Large intestine (tissue), 12 donors: ENCODE data around the gene PCBD2. TPM values are rescaled to one million over a fixed set of nuclear protein-coding genes. Genes with fewer than 3 reads are reported as not detected.
"Not testable (repeated sequence)": the region's sequence is repeated elsewhere in the genome, so short reads cannot be mapped to it uniquely, and the experiment has no call there.

ENCODE experiments used
- DNase-seq, 2 donors: peaks; one replicate each; pipeline versions ENCODE4 v3.0.0 to v3.0.0-alpha.2; 2013
- H3K27ac ChIP-seq: one replicate; pipeline ENCODE4 v1.5.1; 2013; ENCODE audit warnings: low read length
- H3K27me3 ChIP-seq: 2 replicates; pipeline ENCODE4 v1.6.1; 2013; ENCODE audit warnings: low read length; ENCODE audit not compliant: control insufficient read depth, insufficient read depth
- H3K36me3 ChIP-seq: 2 replicates; pipeline ENCODE4 v1.6.1; 2013; ENCODE audit warnings: low read length; ENCODE audit not compliant: control insufficient read depth, insufficient read depth
- H3K4me1 ChIP-seq: one replicate; pipeline ENCODE4 v1.6.1; 2013; ENCODE audit warnings: low read length; ENCODE audit not compliant: control insufficient read depth, insufficient read depth
- H3K4me3 ChIP-seq: one replicate; pipeline ENCODE4 v1.5.1; 2013; ENCODE audit warnings: low read length
- H3K9me3 ChIP-seq: one replicate; pipeline ENCODE4 v1.6.1; 2013; ENCODE audit warnings: mild to moderate bottlenecking, low read depth, low read length, moderate library complexity; ENCODE audit not compliant: control insufficient read depth
- WGBS: methylation state at CpG from one replicate; pipeline ENCODE4 v1.1.5; 2013; ENCODE audit warnings: low lambda C conversion rate; ENCODE audit not compliant: insufficient coverage; 5-methylcytosine and 5-hydroxymethylcytosine counted together
- long read RNA-seq, 11 donors: transcript quantifications; one replicate each; lab custom pipeline, GENCODE V29; 2026
- polyA plus RNA-seq: library from polyadenylated mRNA; unstranded; fragments of 120-200 nt; gene quantifications from one replicate; pipeline ENCODE4 v1.2.1, GENCODE V29; 2013

Gene PCBD2
- 15.8 TPM for polyA plus RNA-seq
- long read RNA-seq, donor 1, transcript PCBD2-201 (4 exons, 1,223 nt): major isoform, 7 of 7 reads
- long read RNA-seq, donor 1, partial matches to known transcripts: 0 of 7 reads
- long read RNA-seq, donor 1, other reads (novel, unspliced or antisense): 0 of 7 reads
- long read RNA-seq, donor 2, transcript PCBD2-201 (4 exons, 1,223 nt): major isoform, 6 of 6 reads
- long read RNA-seq, donor 2, partial matches to known transcripts: 0 of 6 reads
- long read RNA-seq, donor 2, other reads (novel, unspliced or antisense): 0 of 6 reads
- long read RNA-seq, donor 3, transcript PCBD2-201 (4 exons, 1,223 nt): major isoform, 8 of 15 reads
- long read RNA-seq, donor 3, partial matches to known transcripts: 7 of 15 reads
- long read RNA-seq, donor 3, other reads (novel, unspliced or antisense): 0 of 15 reads
- long read RNA-seq, donor 4: 0 reads
- long read RNA-seq, donor 5, partial matches to known transcripts: 0 of 3 reads
- long read RNA-seq, donor 5, other reads (novel, unspliced or antisense): 0 of 3 reads
- long read RNA-seq, donor 6, transcript PCBD2-201 (4 exons, 1,223 nt): major isoform, 7 of 7 reads
- long read RNA-seq, donor 6, partial matches to known transcripts: 0 of 7 reads
- long read RNA-seq, donor 6, other reads (novel, unspliced or antisense): 0 of 7 reads
- long read RNA-seq, donor 7, partial matches to known transcripts: 0 of 2 reads
- long read RNA-seq, donor 7, other reads (novel, unspliced or antisense): 0 of 2 reads
- long read RNA-seq, donor 8, transcript PCBD2-201 (4 exons, 1,223 nt): major isoform, 15 of 27 reads
- long read RNA-seq, donor 8, partial matches to known transcripts: 12 of 27 reads
- long read RNA-seq, donor 8, other reads (novel, unspliced or antisense): 0 of 27 reads
- long read RNA-seq, donor 9, transcript PCBD2-201 (4 exons, 1,223 nt): major isoform, 9 of 9 reads
- long read RNA-seq, donor 9, partial matches to known transcripts: 0 of 9 reads
- long read RNA-seq, donor 9, other reads (novel, unspliced or antisense): 0 of 9 reads
- long read RNA-seq, donor 10, transcript PCBD2-201 (4 exons, 1,223 nt): major isoform, 6 of 6 reads
- long read RNA-seq, donor 10, partial matches to known transcripts: 0 of 6 reads
- long read RNA-seq, donor 10, other reads (novel, unspliced or antisense): 0 of 6 reads
- long read RNA-seq, donor 11, partial matches to known transcripts: 0 of 4 reads
- long read RNA-seq, donor 11, other reads (novel, unspliced or antisense): 0 of 4 reads

- peak within 1 kb of the TSS; percentile 90 for H3K27ac ChIP-seq
- H3K4me1 ChIP-seq: no peaks in the 10 kb centered on the region
- H3K27me3 ChIP-seq: no peaks in the 10 kb centered on the region
- no peaks in the 10 kb centered on the region for H3K9me3 ChIP-seq
- H3K4me3 ChIP-seq: peak within 1 kb of the TSS; percentile 76
- peaks cover 10% of the 10 kb centered on the region for H3K36me3 ChIP-seq
- DNase-seq: peak; percentile 96 to 97
- WGBS: no CpG with 5 or more reads among the region's 84 CpGs
Measured at GRCh38 chr5:134904610-134905245, at the start of gene PCBD2. PCBD2 (plus strand) TSS chr5:134905131; CDS start chr5:134905140, 9 bp downstream.

DNA sequence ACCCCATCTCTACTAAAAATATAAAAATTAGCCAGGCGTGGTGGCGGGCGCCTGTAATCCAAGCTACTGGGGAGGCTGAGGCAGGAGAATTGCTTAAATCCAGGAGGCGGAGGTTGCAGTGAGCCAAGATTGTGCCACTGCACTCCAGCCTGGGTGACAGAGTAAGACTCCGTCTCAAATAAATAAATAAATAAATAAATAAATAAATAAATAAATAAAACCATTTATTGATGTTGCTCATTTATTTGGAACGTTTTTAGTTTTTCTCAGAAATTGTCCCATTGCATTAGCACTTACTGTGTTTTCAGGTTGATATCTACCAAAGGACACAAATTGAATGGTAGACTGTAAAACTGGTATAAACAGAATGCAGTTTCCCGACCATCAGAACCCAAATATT is 48.5 kb upstream of the PCBD2 start:
- H3K36me3 ChIP-seq: peaks cover 53% of the 10 kb centered on the region
- not testable (repeated sequence) for DNase-seq, H3K9me3 ChIP-seq, H3K27ac ChIP-seq, H3K4me1 ChIP-seq, H3K4me3 ChIP-seq, H3K27me3 ChIP-seq
- 94% methylated on average over 2 of the region's 7 CpGs for WGBS

DNA sequence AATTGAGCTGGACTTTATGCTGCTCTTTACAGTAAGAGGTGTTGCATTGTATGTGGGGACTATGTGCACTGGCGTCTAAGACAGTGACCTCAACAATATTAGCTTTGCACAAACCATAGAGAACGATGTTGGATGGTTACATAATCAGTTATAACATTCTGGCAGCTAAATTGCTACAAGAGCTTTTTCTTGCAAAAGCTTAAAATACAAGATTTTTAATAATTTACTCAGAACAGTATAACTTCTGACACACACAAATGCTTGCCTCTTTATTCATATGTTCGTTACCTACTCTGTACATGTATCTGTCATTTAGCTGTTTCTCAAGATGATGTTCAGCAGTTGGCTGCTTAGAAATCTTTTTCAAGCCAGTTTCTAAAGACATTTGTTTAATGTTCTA is 47.5 kb upstream of the PCBD2 start:
- Histone ChIP-seq H3K9me3 (no peaks in the 10 kb centered on the region), H3K36me3 (peaks cover 48% of the 10 kb centered on the region), H3K27me3 (no peaks in the 10 kb centered on the region), H3K27ac (no peak overlapping the region), H3K4me1 (no peaks in the 10 kb centered on the region), H3K4me3 (no peak overlapping the region)
- DNase-seq: no peak
- WGBS: 50% methylated on average over 1 of the region's 3 CpGs

GRCh38 chr5:134864707-134865106 is 40.2 kb upstream of the PCBD2 start:
- no peaks in the 10 kb centered on the region for H3K9me3 ChIP-seq
- H3K4me1 ChIP-seq: no peaks in the 10 kb centered on the region
- H3K27ac ChIP-seq: no peak overlapping the region
- no peak for DNase-seq
- WGBS: no CpG with 5 or more reads among the region's 2 CpGs
- H3K27me3 ChIP-seq: no peaks in the 10 kb centered on the region
- H3K4me3 ChIP-seq: no peak overlapping the region
- peaks cover 11% of the 10 kb centered on the region for H3K36me3 ChIP-seq

DNA sequence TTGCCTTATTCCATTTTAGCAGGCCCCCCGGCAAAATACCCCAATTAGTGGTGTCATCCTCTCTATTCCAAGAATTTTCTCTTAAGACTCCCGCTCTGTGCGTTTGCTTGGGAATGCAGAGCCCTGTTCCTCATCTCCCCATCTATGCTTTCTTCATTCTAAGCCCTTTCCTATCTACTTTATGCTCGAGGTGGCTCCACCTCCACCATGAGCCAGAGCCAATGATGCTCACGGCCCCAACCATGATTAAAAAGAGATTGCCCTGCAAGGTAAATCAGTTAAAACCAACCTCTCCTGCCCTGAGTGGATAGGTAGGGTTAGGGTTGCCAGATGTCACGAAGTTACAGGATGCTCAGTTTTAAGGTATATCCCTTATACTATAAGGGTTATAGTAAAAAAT is 31.4 kb upstream of the PCBD2 start:
- H3K36me3 ChIP-seq: peaks cover 5% of the 10 kb centered on the region
- peak overlapping the region; percentile 89 for H3K4me3 ChIP-seq
- WGBS: 100% methylated on average over 2 of the region's 6 CpGs
- H3K4me1 ChIP-seq: peaks cover 9% of the 10 kb centered on the region
- H3K27me3 ChIP-seq: no peaks in the 10 kb centered on the region
- H3K9me3 ChIP-seq: no peaks in the 10 kb centered on the region
- DNase-seq: no peak
- peak overlapping the region; percentile 88 for H3K27ac ChIP-seq

- Histone ChIP-seq H3K27ac (peak within 1 kb of the TSS; percentile 88), H3K9me3 (no peaks in the 10 kb centered on the region), H3K4me3 (peak within 1 kb of the TSS; percentile 89), H3K36me3 (peaks cover 6% of the 10 kb centered on the region), H3K27me3 (no peaks in the 10 kb centered on the region), H3K4me1 (peaks cover 9% of the 10 kb centered on the region)
- peak; percentile 83 to 91 for DNase-seq
- no CpG with 5 or more reads among the region's 79 CpGs for WGBS
Measured at GRCh38 chr5:134873987-134874830, 30.7 kb upstream of the PCBD2 start, which contains the start of gene TXNDC15. TXNDC15 (plus strand) TSS chr5:134874371; CDS start chr5:134874428, 57 bp downstream.

DNA sequence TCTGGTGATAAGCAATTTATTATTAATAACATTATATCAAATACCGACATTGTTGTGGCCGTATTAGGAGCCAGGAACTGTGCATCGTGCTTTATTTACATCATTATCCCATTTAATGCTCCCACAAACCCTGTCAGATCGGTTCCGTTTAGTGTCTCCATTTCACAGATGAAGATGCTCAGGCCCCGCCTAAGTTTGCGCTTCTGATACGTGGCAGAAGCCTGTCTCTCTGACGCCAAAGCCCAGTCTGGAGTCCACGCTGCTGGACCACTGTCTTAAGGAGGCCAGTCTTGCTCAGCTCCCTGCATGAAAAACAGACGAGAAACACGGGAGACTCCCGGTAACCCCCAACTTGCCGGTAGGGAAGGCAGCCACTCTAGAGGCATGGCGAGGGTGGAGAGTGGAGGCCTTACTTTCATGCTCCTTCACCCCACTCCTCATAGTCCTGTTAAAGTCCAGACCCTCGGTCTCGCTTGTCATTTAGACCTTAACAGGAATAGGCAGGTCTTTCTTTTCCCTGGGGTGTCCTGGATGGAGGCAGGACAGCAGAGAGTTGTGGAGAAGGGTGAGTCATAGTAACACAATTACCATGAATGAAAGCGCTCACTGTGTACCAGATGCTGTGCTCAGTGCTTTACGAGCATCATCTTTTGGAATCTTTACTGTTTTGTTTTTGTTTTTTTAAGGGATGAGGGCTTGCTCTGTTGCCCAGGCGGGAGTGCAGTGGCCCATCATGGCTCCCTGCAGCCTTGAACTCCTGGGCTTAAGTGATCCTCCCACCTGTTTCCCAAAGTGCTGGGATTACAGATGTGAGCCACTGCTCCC is 29.9 kb upstream of the PCBD2 start:
- WGBS: 45% methylated on average over 2 of the region's 20 CpGs
- Histone ChIP-seq H3K36me3 (peaks cover 6% of the 10 kb centered on the region), H3K4me1 (peaks cover 9% of the 10 kb centered on the region), H3K9me3 (no peaks in the 10 kb centered on the region), H3K27ac (peak overlapping the region; percentile 88), H3K27me3 (no peaks in the 10 kb centered on the region), H3K4me3 (peak overlapping the region; percentile 89)
- peak; percentile 26 to 63 for DNase-seq

- Histone ChIP-seq H3K27ac (no peak overlapping the region), H3K4me1 (peaks cover 9% of the 10 kb centered on the region), H3K4me3 (no peak overlapping the region), H3K9me3 (no peaks in the 10 kb centered on the region), H3K36me3 (peaks cover 6% of the 10 kb centered on the region), H3K27me3 (no peaks in the 10 kb centered on the region)
- no peak for DNase-seq
Measured at GRCh38 chr5:134877159-134877558, 27.8 kb upstream of the PCBD2 start.

GRCh38 chr5:134878403-134878802 is 26.5 kb upstream of the PCBD2 start:
- Histone ChIP-seq H3K4me3 (no peak overlapping the region), H3K27ac (no peak overlapping the region), H3K27me3 (no peaks in the 10 kb centered on the region), H3K36me3 (peaks cover 6% of the 10 kb centered on the region), H3K9me3 (no peaks in the 10 kb centered on the region), H3K4me1 (peaks cover 9% of the 10 kb centered on the region)
- DNase-seq: no peak
- no CpG with 5 or more reads among the region's 3 CpGs for WGBS
